Mesenchymal stem cell (in vitro differentiated cells and primary cell): Measurements from ENCODE around the gene AGAP1.

Source experiments
- DNase-seq: peaks from one replicate; pipeline ENCODE4 v3.0.0-alpha.2; 2013
- H2AFZ ChIP-seq: one replicate; pipeline ENCODE4 v1.6.1; 2013; ENCODE audit warnings: low read depth, mild to moderate bottlenecking, control low read depth, inconsistent platforms, low read length, moderate library complexity
- H2AK5ac ChIP-seq: 2 replicates; pipeline ENCODE4 v1.6.1; 2013; ENCODE audit warnings: low read length, moderate library complexity, mild to moderate bottlenecking, inconsistent platforms; ENCODE audit not compliant: severe bottlenecking
- H2BK120ac ChIP-seq: one replicate; pipeline ENCODE4 v1.6.1; 2013; ENCODE audit warnings: low read depth, mild to moderate bottlenecking, inconsistent platforms, low read length, moderate library complexity
- H2BK12ac ChIP-seq, 2 experiments: one replicate each; pipeline ENCODE4 v1.6.1; 2013; ENCODE audit warnings: inconsistent platforms in 2 of 2, low read length in 2 of 2, mild to moderate bottlenecking in 2 of 2, moderate library complexity in 2 of 2, control low read depth in 1 of 2
- H2BK15ac ChIP-seq: one replicate; pipeline ENCODE4 v1.6.1; 2013; ENCODE audit warnings: mild to moderate bottlenecking, low read depth, inconsistent platforms; ENCODE audit not compliant: poor library complexity, severe bottlenecking
- H2BK5ac ChIP-seq: 2 replicates; pipeline ENCODE4 v1.6.1; 2013; ENCODE audit warnings: low read depth, mild to moderate bottlenecking, low read length, control low read depth, inconsistent platforms; ENCODE audit not compliant: poor library complexity, severe bottlenecking
- H3K14ac ChIP-seq, 2 experiments: one replicate each; pipeline ENCODE4 v1.6.1; 2013; ENCODE audit warnings: inconsistent platforms in 2 of 2, low read length in 2 of 2, control low read depth in 1 of 2, mild to moderate bottlenecking in 1 of 2, moderate library complexity in 1 of 2
- H3K18ac ChIP-seq, 2 experiments: one replicate each; pipeline ENCODE4 v1.6.1; 2013; ENCODE audit warnings: inconsistent platforms in 2 of 2, low read length in 2 of 2, control low read depth in 1 of 2, low read depth in 1 of 2, mild to moderate bottlenecking in 1 of 2
- H3K23ac ChIP-seq, 2 experiments: one replicate each; pipeline ENCODE4 v1.6.1; 2013; ENCODE audit warnings: inconsistent platforms in 2 of 2, low read length in 2 of 2, mild to moderate bottlenecking in 2 of 2, moderate library complexity in 2 of 2, control low read depth in 1 of 2
- H3K27ac ChIP-seq: 2 replicates; pipeline ENCODE4 v1.5.1; 2013; ENCODE audit warnings: mild to moderate bottlenecking, moderate library complexity, low read length, control low read depth, inconsistent platforms; ENCODE audit not compliant: poor library complexity, severe bottlenecking
- H3K27me3 ChIP-seq, 2 experiments: 2 replicates each; pipeline versions ENCODE4 v1.6.1 to v1.7.0; 2013; ENCODE audit warnings: low read length in 2 of 2, mild to moderate bottlenecking in 2 of 2, moderate library complexity in 2 of 2, control low read depth in 1 of 2, inconsistent platforms in 1 of 2; ENCODE audit not compliant: control insufficient read depth in 1 of 2, insufficient read depth in 1 of 2
- H3K36me3 ChIP-seq, 2 experiments: 2 replicates each; pipeline versions ENCODE4 v1.6.1 to v1.7.0; 2013; ENCODE audit warnings: low read length in 2 of 2, control low read depth in 1 of 2, inconsistent platforms in 1 of 2, low read depth in 1 of 2, mild to moderate bottlenecking in 1 of 2; ENCODE audit not compliant: insufficient read depth in 2 of 2, control insufficient read depth in 1 of 2
- H3K4ac ChIP-seq, 2 experiments: one replicate each; pipeline ENCODE4 v1.6.1; 2013; ENCODE audit warnings: inconsistent platforms in 2 of 2, low read length in 2 of 2, mild to moderate bottlenecking in 2 of 2, moderate library complexity in 2 of 2, control low read depth in 1 of 2, low read depth in 1 of 2
- H3K4me1 ChIP-seq: 2 replicates; pipeline ENCODE4 v1.6.1; 2013; ENCODE audit warnings: low read depth, low read length, control low read depth; ENCODE audit not compliant: control insufficient read depth, insufficient read depth
- H3K4me2 ChIP-seq: 2 replicates; pipeline ENCODE4 v1.6.1; 2013; ENCODE audit warnings: low read length, mild to moderate bottlenecking, inconsistent platforms; ENCODE audit not compliant: poor library complexity, severe bottlenecking
- H3K4me3 ChIP-seq, 2 experiments: 2 replicates each; pipeline versions ENCODE4 v1.5.1 to v1.7.0; 2013; ENCODE audit warnings: low read length in 2 of 2, mild to moderate bottlenecking in 2 of 2, control low read depth in 1 of 2, low read depth in 1 of 2; ENCODE audit not compliant: insufficient read depth in 1 of 2
- H3K79me1 ChIP-seq: replicated peaks from 2 replicates; pipeline ENCODE4 v1.6.1; 2013; ENCODE audit warnings: mild to moderate bottlenecking, control low read depth, low read length, inconsistent platforms; ENCODE audit not compliant: poor library complexity, severe bottlenecking
- H3K9ac ChIP-seq: 2 replicates; pipeline ENCODE4 v1.7.0; 2013; ENCODE audit warnings: mild to moderate bottlenecking, low read length, moderate library complexity
- H3K9me3 ChIP-seq: 2 replicates; pipeline ENCODE4 v1.7.0; 2013; ENCODE audit warnings: mild to moderate bottlenecking, low read length; ENCODE audit not compliant: control insufficient read depth
- H4K8ac ChIP-seq: one replicate; pipeline ENCODE4 v1.6.1; 2013; ENCODE audit warnings: inconsistent platforms, mild to moderate bottlenecking, low read length, moderate library complexity
- H4K91ac ChIP-seq: one replicate; pipeline ENCODE4 v1.6.1; 2013; ENCODE audit warnings: mild to moderate bottlenecking, low read length, inconsistent platforms
- WGBS: methylation state at CpG from one replicate; pipeline ENCODE4 v1.1.7; 2013; ENCODE audit warnings: mixed read lengths; 5-methylcytosine and 5-hydroxymethylcytosine counted together

Gene AGAP1

DNA sequence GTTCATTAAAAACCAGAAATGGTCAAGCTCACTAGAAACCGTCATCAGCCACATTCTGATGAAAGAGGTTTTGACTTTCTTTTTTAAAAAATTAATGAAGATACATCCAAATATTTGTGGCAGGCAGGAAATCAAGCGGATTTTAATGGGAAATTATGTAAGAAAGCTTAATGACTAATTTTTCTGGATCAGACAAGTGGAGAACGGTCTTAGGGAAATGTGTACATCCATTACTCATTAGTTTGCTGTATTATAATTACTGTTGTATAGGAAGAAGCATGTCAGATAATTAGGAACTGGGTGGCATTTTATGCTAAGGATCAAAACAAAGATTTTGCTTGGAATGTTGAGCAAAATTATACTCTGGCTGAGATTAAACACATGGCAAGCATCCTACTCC is 39.4 kb downstream of the AGAP1 start:
- Histone ChIP-seq H3K36me3 (peaks cover 0 to 5% of the 10 kb centered on the region in 2 experiments), H2BK5ac (no peak overlapping the region), H2BK120ac (no peak overlapping the region), H3K9ac (no peak overlapping the region), H3K14ac (no peak overlapping the region), H4K91ac (no peak overlapping the region), H3K4me2 (no peak overlapping the region), H2AK5ac (no peak overlapping the region), H3K9me3 (no peaks in the 10 kb centered on the region), H4K8ac (no peak overlapping the region), H3K79me1 (peaks cover 60% of the 10 kb centered on the region), H3K4ac (no peak overlapping the region), H3K4me1 (peaks cover 11% of the 10 kb centered on the region), H2AFZ (no peak overlapping the region), H3K27ac (no peak overlapping the region), H2BK15ac (no peak overlapping the region), H3K23ac (no peak overlapping the region), H2BK12ac (no peak overlapping the region), H3K18ac (no peak overlapping the region), H3K27me3 (no peaks in the 10 kb centered on the region), H3K4me3 (no peak overlapping the region)
- DNase-seq, result no peak
- WGBS, result 100% methylated on average over 2 of the region's 3 CpGs

GRCh38 chr2:235533616-235534385 is 40.0 kb downstream of the AGAP1 start:
- Histone ChIP-seq H2BK5ac (no peak overlapping the region), H4K91ac (no peak overlapping the region), H3K4me3 (no peak overlapping the region), H2AK5ac (no peak overlapping the region), H3K9me3 (no peaks in the 10 kb centered on the region), H4K8ac (no peak overlapping the region), H3K4ac (no peak overlapping the region), H3K4me1 (peaks cover 10% of the 10 kb centered on the region), H2BK120ac (no peak overlapping the region), H2BK15ac (no peak overlapping the region), H3K18ac (no peak overlapping the region), H3K4me2 (no peak overlapping the region), H3K36me3 (peaks cover 0 to 5% of the 10 kb centered on the region in 2 experiments), H3K23ac (no peak overlapping the region), H3K79me1 (peaks cover 63% of the 10 kb centered on the region), H3K14ac (no peak overlapping the region), H2BK12ac (no peak overlapping the region), H3K27ac (no peak overlapping the region), H2AFZ (no peak overlapping the region), H3K27me3 (no peaks in the 10 kb centered on the region), H3K9ac (no peak overlapping the region)
- DNase-seq, result no peak
- WGBS, result 95% methylated on average over 20 of the region's 20 CpGs

GRCh38 chr2:235534678-235535422 is 41.0 kb downstream of the AGAP1 start:
- H2BK12ac ChIP-seq, result no peak overlapping the region
- no peak overlapping the region for H2BK120ac ChIP-seq
- no peak overlapping the region for H4K91ac ChIP-seq
- no peak overlapping the region for H2AFZ ChIP-seq
- H2BK15ac ChIP-seq, result no peak overlapping the region
- H3K4me1 ChIP-seq, result peaks cover 8% of the 10 kb centered on the region
- H3K9me3 ChIP-seq, result no peaks in the 10 kb centered on the region
- H3K36me3 ChIP-seq, result peaks cover 0 to 5% of the 10 kb centered on the region in 2 experiments
- no peak for DNase-seq
- H2AK5ac ChIP-seq, result no peak overlapping the region
- H4K8ac ChIP-seq, result no peak overlapping the region
- no peak overlapping the region for H3K4me2 ChIP-seq
- no peak overlapping the region for H3K23ac ChIP-seq
- no peak overlapping the region for H3K9ac ChIP-seq
- H3K18ac ChIP-seq, result no peak overlapping the region
- no peak overlapping the region for H3K14ac ChIP-seq
- H3K27me3 ChIP-seq, result no peaks in the 10 kb centered on the region
- H3K4me3 ChIP-seq, result no peak overlapping the region
- WGBS, result 94% methylated on average over 29 of the region's 32 CpGs
- peaks cover 61% of the 10 kb centered on the region for H3K79me1 ChIP-seq
- H3K4ac ChIP-seq, result no peak overlapping the region
- no peak overlapping the region for H2BK5ac ChIP-seq
- no peak overlapping the region for H3K27ac ChIP-seq

DNA sequence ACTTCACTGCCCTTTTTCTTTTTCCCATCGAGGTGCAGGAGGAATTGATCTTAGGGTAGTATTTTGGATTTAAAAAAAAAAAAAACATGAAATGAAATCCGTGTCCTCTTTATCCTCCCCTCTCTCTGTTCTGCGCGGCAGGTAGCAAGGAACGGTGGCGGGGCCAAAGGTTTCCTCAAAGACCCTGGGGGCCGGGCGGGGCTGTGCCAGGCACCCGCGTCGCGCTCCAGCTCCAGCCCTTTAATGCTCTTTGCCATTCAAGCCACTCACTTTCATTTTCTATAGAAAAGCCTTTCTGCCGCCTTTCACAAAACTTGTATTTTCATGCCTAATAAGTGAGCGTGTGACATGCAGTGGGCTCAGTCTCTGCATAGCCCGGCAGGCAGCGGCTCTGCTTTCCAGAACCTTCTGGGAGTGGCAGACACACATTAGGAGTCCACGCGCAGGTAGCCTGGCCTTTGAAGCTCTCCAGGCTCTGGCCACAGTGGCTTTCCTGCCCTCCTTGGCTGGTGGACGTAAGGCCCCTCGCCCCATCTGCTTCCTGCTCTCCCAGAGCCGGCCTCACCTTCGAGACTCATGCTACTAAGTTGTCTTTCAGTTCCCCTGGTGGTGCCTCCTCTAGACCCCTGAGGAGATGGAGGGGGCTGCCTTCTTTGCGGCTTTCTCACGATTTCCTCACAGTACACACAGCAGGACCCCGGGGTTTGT is 41.7 kb downstream of the AGAP1 start:
- Histone ChIP-seq H4K91ac (no peak overlapping the region), H2BK120ac (no peak overlapping the region), H3K4me2 (no peak overlapping the region), H3K27me3 (no peaks in the 10 kb centered on the region), H2AK5ac (no peak overlapping the region), H3K14ac (no peak overlapping the region), H2BK15ac (no peak overlapping the region), H3K36me3 (peaks cover 0 to 5% of the 10 kb centered on the region in 2 experiments), H3K4me1 (peaks cover 8% of the 10 kb centered on the region), H3K9me3 (no peaks in the 10 kb centered on the region), H3K9ac (no peak overlapping the region), H3K18ac (no peak overlapping the region), H3K4me3 (no peak overlapping the region), H3K27ac (no peak overlapping the region), H3K4ac (no peak overlapping the region), H2BK5ac (no peak overlapping the region), H4K8ac (no peak overlapping the region), H3K79me1 (peaks cover 58% of the 10 kb centered on the region), H2AFZ (no peak overlapping the region), H2BK12ac (no peak overlapping the region), H3K23ac (no peak overlapping the region)
- 98% methylated on average over 21 of the region's 25 CpGs for WGBS
- no peak for DNase-seq
